ENCODE data around the gene FARSB.

FARSB gene

GRCh38 chr2:222572751-222573174, 83.1 kb downstream of the FARSB start:
- peak overlapping the region; percentile 7 for H3K27ac ChIP-seq (ENCODE audit: low read length)
- peaks cover 0 to 43% of the 10 kb centered on the region in 2 donors for H3K4me1 ChIP-seq (ENCODE audit: control insufficient read depth in 1 of 2, insufficient read depth in 2 of 2, low read length in 2 of 2)
- no peaks in the 10 kb centered on the region for H3K27me3 ChIP-seq (ENCODE audit: low read depth, low read length)
- H3K9me3 ChIP-seq (ENCODE audit: control insufficient read depth in 1 of 2, low read length in 2 of 2) = no peaks in the 10 kb centered on the region
- peaks cover 6 to 11% of the 10 kb centered on the region in 2 donors for H3K36me3 ChIP-seq (ENCODE audit: control insufficient read depth in 1 of 2, insufficient read depth in 2 of 2, low read length in 2 of 2)
- no peak overlapping the region for H3K4me3 ChIP-seq (ENCODE audit: low read depth in 1 of 2, low read length in 2 of 2)

GRCh38 chr2:222572264-222572721, 83.6 kb downstream of the FARSB start:
- Histone ChIP-seq H3K4me3 (ENCODE audit: low read depth in 1 of 2, low read length in 2 of 2) (no peak overlapping the region), H3K9me3 (ENCODE audit: control insufficient read depth in 1 of 2, low read length in 2 of 2) (no peaks in the 10 kb centered on the region), H3K27me3 (ENCODE audit: low read depth, low read length) (no peaks in the 10 kb centered on the region), H3K36me3 (ENCODE audit: control insufficient read depth in 1 of 2, insufficient read depth in 2 of 2, low read length in 2 of 2) (peaks cover 6 to 11% of the 10 kb centered on the region in 2 donors), H3K4me1 (ENCODE audit: control insufficient read depth in 1 of 2, insufficient read depth in 2 of 2, low read length in 2 of 2) (peaks cover 0 to 41% of the 10 kb centered on the region in 2 donors), H3K27ac (ENCODE audit: low read length) (peak overlapping the region; percentile 7)

GRCh38 chr2:222569826-222570225, 86.1 kb downstream of the FARSB start:
- H3K4me1 ChIP-seq (ENCODE audit: control insufficient read depth in 1 of 2, insufficient read depth in 2 of 2, low read length in 2 of 2) = peaks cover 0 to 34% of the 10 kb centered on the region in 2 donors

GRCh38 chr2:222568865-222569264, 87.0 kb downstream of the FARSB start:
- H3K4me1 ChIP-seq (ENCODE audit: control insufficient read depth in 1 of 2, insufficient read depth in 2 of 2, low read length in 2 of 2) = peaks cover 0 to 29% of the 10 kb centered on the region in 2 donors
- no peak overlapping the region for H3K4me3 ChIP-seq (ENCODE audit: low read depth in 1 of 2, low read length in 2 of 2)
- no peaks in the 10 kb centered on the region for H3K27me3 ChIP-seq (ENCODE audit: low read depth, low read length)
- H3K9me3 ChIP-seq (ENCODE audit: control insufficient read depth in 1 of 2, low read length in 2 of 2) = no peaks in the 10 kb centered on the region
- H3K27ac ChIP-seq (ENCODE audit: low read length) = no peak overlapping the region
- H3K36me3 ChIP-seq (ENCODE audit: control insufficient read depth in 1 of 2, insufficient read depth in 2 of 2, low read length in 2 of 2) = peaks cover 6 to 11% of the 10 kb centered on the region in 2 donors

More at GRCh38 chr2:222569826-222570225, 86.1 kb downstream of the FARSB start:
- Histone ChIP-seq H3K36me3 (ENCODE audit: control insufficient read depth in 1 of 2, insufficient read depth in 2 of 2, low read length in 2 of 2) (peaks cover 6 to 11% of the 10 kb centered on the region in 2 donors), H3K27me3 (ENCODE audit: low read depth, low read length) (no peaks in the 10 kb centered on the region), H3K9me3 (ENCODE audit: control insufficient read depth in 1 of 2, low read length in 2 of 2) (no peaks in the 10 kb centered on the region), H3K27ac (ENCODE audit: low read length) (no peak overlapping the region), H3K4me3 (ENCODE audit: low read depth in 1 of 2, low read length in 2 of 2) (no peak overlapping the region)

- Histone ChIP-seq H3K36me3 (ENCODE audit: control insufficient read depth in 1 of 2, insufficient read depth in 2 of 2, low read length in 2 of 2) (peaks cover 0 to 5% of the 10 kb centered on the region in 2 donors), H3K27ac (ENCODE audit: low read length) (no peak overlapping the region), H3K4me1 (ENCODE audit: control insufficient read depth in 1 of 2, insufficient read depth in 2 of 2, low read length in 2 of 2) (peaks cover 0 to 14% of the 10 kb centered on the region in 2 donors)
Measured at GRCh38 chr2:222566229-222566628, 89.7 kb downstream of the FARSB start.

GRCh38 chr2:222563936-222564335, 92.0 kb downstream of the FARSB start:
- no peaks in the 10 kb centered on the region for H3K9me3 ChIP-seq (ENCODE audit: control insufficient read depth in 1 of 2, low read length in 2 of 2)

More at GRCh38 chr2:222566229-222566628, 89.7 kb downstream of the FARSB start:
- no peaks in the 10 kb centered on the region for H3K9me3 ChIP-seq (ENCODE audit: control insufficient read depth in 1 of 2, low read length in 2 of 2)
- H3K4me3 ChIP-seq (ENCODE audit: low read depth in 1 of 2, low read length in 2 of 2) = no peak overlapping the region
- H3K27me3 ChIP-seq (ENCODE audit: low read depth, low read length) = no peaks in the 10 kb centered on the region

GRCh38 chr2:222563106-222563718, 92.7 kb downstream of the FARSB start:
- Histone ChIP-seq H3K27me3 (ENCODE audit: low read depth, low read length) (no peaks in the 10 kb centered on the region), H3K9me3 (ENCODE audit: control insufficient read depth in 1 of 2, low read length in 2 of 2) (no peaks in the 10 kb centered on the region), H3K4me3 (ENCODE audit: low read depth in 1 of 2, low read length in 2 of 2) (no peak overlapping the region), H3K36me3 (ENCODE audit: control insufficient read depth in 1 of 2, insufficient read depth in 2 of 2, low read length in 2 of 2) (no peaks in the 10 kb centered on the region), H3K27ac (ENCODE audit: low read length) (no peak overlapping the region), H3K4me1 (ENCODE audit: control insufficient read depth in 1 of 2, insufficient read depth in 2 of 2, low read length in 2 of 2) (no peaks in the 10 kb centered on the region)

More at GRCh38 chr2:222563936-222564335, 92.0 kb downstream of the FARSB start:
- Histone ChIP-seq H3K27ac (ENCODE audit: low read length) (no peak overlapping the region), H3K27me3 (ENCODE audit: low read depth, low read length) (no peaks in the 10 kb centered on the region), H3K36me3 (ENCODE audit: control insufficient read depth in 1 of 2, insufficient read depth in 2 of 2, low read length in 2 of 2) (no peaks in the 10 kb centered on the region), H3K4me1 (ENCODE audit: control insufficient read depth in 1 of 2, insufficient read depth in 2 of 2, low read length in 2 of 2) (peaks cover 0 to 5% of the 10 kb centered on the region in 2 donors), H3K4me3 (ENCODE audit: low read depth in 1 of 2, low read length in 2 of 2) (no peak overlapping the region)

GRCh38 chr2:222561817-222562645, 93.9 kb downstream of the FARSB start:
- H3K27me3 ChIP-seq (ENCODE audit: low read depth, low read length) = no peaks in the 10 kb centered on the region
- H3K4me3 ChIP-seq (ENCODE audit: low read depth in 1 of 2, low read length in 2 of 2) = no peak overlapping the region
- no peaks in the 10 kb centered on the region for H3K4me1 ChIP-seq (ENCODE audit: control insufficient read depth in 1 of 2, insufficient read depth in 2 of 2, low read length in 2 of 2)
- H3K36me3 ChIP-seq (ENCODE audit: control insufficient read depth in 1 of 2, insufficient read depth in 2 of 2, low read length in 2 of 2) = no peaks in the 10 kb centered on the region
- H3K9me3 ChIP-seq (ENCODE audit: control insufficient read depth in 1 of 2, low read length in 2 of 2) = no peaks in the 10 kb centered on the region
- H3K27ac ChIP-seq (ENCODE audit: low read length) = no peak overlapping the region

- H3K9me3 ChIP-seq (ENCODE audit: control insufficient read depth in 1 of 2, low read length in 2 of 2) = no peaks in the 10 kb centered on the region
- H3K4me3 ChIP-seq (ENCODE audit: low read depth in 1 of 2, low read length in 2 of 2) = no peak overlapping the region
- H3K27me3 ChIP-seq (ENCODE audit: low read depth, low read length) = no peaks in the 10 kb centered on the region
- no peaks in the 10 kb centered on the region for H3K36me3 ChIP-seq (ENCODE audit: control insufficient read depth in 1 of 2, insufficient read depth in 2 of 2, low read length in 2 of 2)
- no peak overlapping the region for H3K27ac ChIP-seq (ENCODE audit: low read length)
- H3K4me1 ChIP-seq (ENCODE audit: control insufficient read depth in 1 of 2, insufficient read depth in 2 of 2, low read length in 2 of 2) = no peaks in the 10 kb centered on the region
Measured at GRCh38 chr2:222561151-222561550, 94.7 kb downstream of the FARSB start.

- H3K36me3 ChIP-seq (ENCODE audit: control insufficient read depth in 1 of 2, insufficient read depth in 2 of 2, low read length in 2 of 2) = no peaks in the 10 kb centered on the region
- H3K9me3 ChIP-seq (ENCODE audit: control insufficient read depth in 1 of 2, low read length in 2 of 2) = no peaks in the 10 kb centered on the region
- H3K27me3 ChIP-seq (ENCODE audit: low read depth, low read length) = no peaks in the 10 kb centered on the region
- H3K4me1 ChIP-seq (ENCODE audit: control insufficient read depth in 1 of 2, insufficient read depth in 2 of 2, low read length in 2 of 2) = no peaks in the 10 kb centered on the region
- H3K4me3 ChIP-seq (ENCODE audit: low read depth in 1 of 2, low read length in 2 of 2) = no peak overlapping the region
- H3K27ac ChIP-seq (ENCODE audit: low read length) = no peak overlapping the region
Measured at GRCh38 chr2:222554517-222554916, 101.4 kb downstream of the FARSB start.

- no peak overlapping the region for H3K4me3 ChIP-seq (ENCODE audit: low read depth in 1 of 2, low read length in 2 of 2)
- H3K27ac ChIP-seq (ENCODE audit: low read length) = no peak overlapping the region
- no peaks in the 10 kb centered on the region for H3K36me3 ChIP-seq (ENCODE audit: control insufficient read depth in 1 of 2, insufficient read depth in 2 of 2, low read length in 2 of 2)
- no peaks in the 10 kb centered on the region for H3K9me3 ChIP-seq (ENCODE audit: control insufficient read depth in 1 of 2, low read length in 2 of 2)
- peaks cover 5 to 22% of the 10 kb centered on the region in 2 donors for H3K4me1 ChIP-seq (ENCODE audit: control insufficient read depth in 1 of 2, insufficient read depth in 2 of 2, low read length in 2 of 2)
- no peaks in the 10 kb centered on the region for H3K27me3 ChIP-seq (ENCODE audit: low read depth, low read length)
Measured at GRCh38 chr2:222548992-222549391, 106.9 kb downstream of the FARSB start.

Data from muscle layer of duodenum (tissue), 2 donors.